ENCODE results near the gene SERPINH1.

- TF ChIP-seq CTCF (IDR thresholded peaks at IDR 0.05) (no peak), REST (IDR thresholded peaks at IDR 0.05; ENCODE audit: insufficient read depth in 1 of 2, low read depth in 2 of 2, low read length in 1 of 2) (no peak), POLR2AphosphoS5 (IDR thresholded peaks at IDR 0.05; ENCODE audit: low read depth, low read length) (no peak)
These were observed 39.4 kb downstream of the SERPINH1 start for GRCh38 chr11:75601494-75601893.
